Astrocyte of the cerebellum (primary cell): ENCODE results near the gene GGCX.

Experiments
- DNase-seq: peaks from one replicate; pipeline ENCODE4 v3.0.0-alpha.2; 2011; ENCODE audit warnings: low read depth
- H3K4me3 ChIP-seq: 2 replicates; pipeline ENCODE4 v1.5.1; 2011; ENCODE audit warnings: mild to moderate bottlenecking, low read depth, low read length, moderate library complexity
- in situ Hi-C: cut with HindIII; loops from 2 replicates; pipeline ENCODE4 v1.10.0; 2017; ENCODE audit warnings: low sequenced_read_pairs
- TF ChIP-seq, protein P1 (sequence below): IDR thresholded peaks from 2 replicates; pipeline ENCODE4 v1.5.1; 2012; ENCODE audit warnings: low read length, low read depth, moderate library complexity, mild to moderate bottlenecking; ENCODE audit errors: missing control alignments

GGCX gene

GRCh38 chr2:85523062-85523902, 38.0 kb downstream of the GGCX start:
- in situ Hi-C loops, result no loop called here
- DNase-seq, result no peak
- TF ChIP-seq, protein P1, sequence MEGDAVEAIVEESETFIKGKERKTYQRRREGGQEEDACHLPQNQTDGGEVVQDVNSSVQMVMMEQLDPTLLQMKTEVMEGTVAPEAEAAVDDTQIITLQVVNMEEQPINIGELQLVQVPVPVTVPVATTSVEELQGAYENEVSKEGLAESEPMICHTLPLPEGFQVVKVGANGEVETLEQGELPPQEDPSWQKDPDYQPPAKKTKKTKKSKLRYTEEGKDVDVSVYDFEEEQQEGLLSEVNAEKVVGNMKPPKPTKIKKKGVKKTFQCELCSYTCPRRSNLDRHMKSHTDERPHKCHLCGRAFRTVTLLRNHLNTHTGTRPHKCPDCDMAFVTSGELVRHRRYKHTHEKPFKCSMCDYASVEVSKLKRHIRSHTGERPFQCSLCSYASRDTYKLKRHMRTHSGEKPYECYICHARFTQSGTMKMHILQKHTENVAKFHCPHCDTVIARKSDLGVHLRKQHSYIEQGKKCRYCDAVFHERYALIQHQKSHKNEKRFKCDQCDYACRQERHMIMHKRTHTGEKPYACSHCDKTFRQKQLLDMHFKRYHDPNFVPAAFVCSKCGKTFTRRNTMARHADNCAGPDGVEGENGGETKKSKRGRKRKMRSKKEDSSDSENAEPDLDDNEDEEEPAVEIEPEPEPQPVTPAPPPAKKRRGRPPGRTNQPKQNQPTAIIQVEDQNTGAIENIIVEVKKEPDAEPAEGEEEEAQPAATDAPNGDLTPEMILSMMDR, result no peak
- no peak overlapping the region for H3K4me3 ChIP-seq

GRCh38 chr2:85522090-85522647, 39.1 kb downstream of the GGCX start:
- in situ Hi-C loops, result no loop called here
- TF ChIP-seq, protein P1, result no peak
- no peak for DNase-seq
- no peak overlapping the region for H3K4me3 ChIP-seq

- TF ChIP-seq, protein P1, result no peak
- in situ Hi-C loops, result no loop called here
- no peak for DNase-seq
- no peak overlapping the region for H3K4me3 ChIP-seq
These were observed 44.5 kb downstream of the GGCX start for GRCh38 chr2:85516653-85517389.

DNA sequence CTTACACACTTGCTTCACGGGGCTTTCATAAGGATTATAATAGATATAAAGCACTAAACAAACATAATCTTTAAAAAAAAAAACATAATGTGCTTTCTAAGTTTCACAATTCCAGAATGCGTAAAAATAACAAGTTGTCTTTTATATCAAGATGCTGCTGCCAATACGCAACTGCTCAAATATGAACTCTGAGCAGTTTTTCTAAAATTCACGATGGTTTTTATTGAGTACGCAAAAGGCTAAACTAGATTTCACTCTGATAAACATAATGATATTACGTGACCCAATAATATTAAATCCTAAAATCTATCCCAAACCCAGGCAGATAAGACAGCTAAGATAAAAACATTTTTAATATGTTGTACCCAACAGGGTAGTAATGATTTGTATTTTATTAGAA, 47.0 kb downstream of the GGCX start:
- H3K4me3 ChIP-seq, result no peak overlapping the region
- in situ Hi-C loops, result no loop called here
- TF ChIP-seq, protein P1, result no peak
- no peak for DNase-seq

GRCh38 chr2:85511008-85511811, 50.1 kb downstream of the GGCX start:
- DNase-seq, result no peak
- in situ Hi-C loops, result no loop called here
- TF ChIP-seq, protein P1, result no peak
- H3K4me3 ChIP-seq, result no peak overlapping the region

GRCh38 chr2:85506768-85507181, 54.5 kb downstream of the GGCX start:
- TF ChIP-seq, protein P1, result no peak
- no peak for DNase-seq
- in situ Hi-C loops, result no loop called here
- H3K4me3 ChIP-seq, result no peak overlapping the region
